Spleen (tissue), 11 donors: ENCODE measurements around the gene LOX. TPM values are rescaled to one million over a fixed set of nuclear protein-coding genes. Genes with fewer than 3 reads are reported as not detected.

Experiments
- DNase-seq: peaks from one replicate; pipeline ENCODE4 v3.0.0-alpha.2; 2020
- H3K27ac ChIP-seq, 8 donors: fragments of 200-600 bp; sonication (generic) in 7 of 8; 1 replicate in 4 of 8; 2 replicates in 4 of 8; pipeline versions ENCODE4 v1.5.0 to v1.8.0; 2016 to 2021; ENCODE audit warnings: inconsistent platforms in 4 of 8, mild to moderate bottlenecking in 4 of 8, moderate library complexity in 1 of 8
- H3K27me3 ChIP-seq, 7 donors: fragments of 200-600 bp; sonication (generic) in 6 of 7; replicated peaks in 1 of 7; 1 replicate in 4 of 7; 2 replicates in 3 of 7; pipeline versions ENCODE4 v1.5.0 to v1.8.0; 2016 to 2021; ENCODE audit warnings: inconsistent platforms in 3 of 7, mild to moderate bottlenecking in 1 of 7
- H3K36me3 ChIP-seq, 6 donors: fragments of 200-600 bp; sonication (generic) in 5 of 6; 1 replicate in 4 of 6; 2 replicates in 2 of 6; pipeline versions ENCODE4 v1.5.0 to v1.8.0; 2016 to 2021; ENCODE audit warnings: inconsistent platforms in 2 of 6
- H3K4me1 ChIP-seq, 6 donors: fragments of 200-600 bp; sonication (generic) in 5 of 6; 1 replicate in 3 of 6; 2 replicates in 3 of 6; pipeline versions ENCODE4 v1.5.0 to v1.8.0; 2016 to 2021; ENCODE audit warnings: inconsistent platforms in 3 of 6
- H3K4me3 ChIP-seq, 8 donors: fragments of 200-600 bp; sonication (generic) in 7 of 8; 1 replicate in 4 of 8; 2 replicates in 4 of 8; pipeline versions ENCODE4 v1.5.0 to v1.8.0; 2016 to 2021; ENCODE audit warnings: inconsistent platforms in 4 of 8, mild to moderate bottlenecking in 4 of 8, moderate library complexity in 2 of 8
- H3K9me3 ChIP-seq, 8 donors: fragments of 200-600 bp; sonication (generic) in 7 of 8; 1 replicate in 4 of 8; 2 replicates in 4 of 8; pipeline versions ENCODE4 v1.5.0 to v1.8.0; 2016 to 2021; ENCODE audit warnings: inconsistent platforms in 4 of 8
- CTCF ChIP-seq, 11 experiments: fragments of 200-600 bp in 7 of 11; fragments of 450-650 bp in 4 of 11; sonication (generic) in 4 of 11; IDR thresholded peaks in 8 of 11; conservative IDR thresholded peaks in 3 of 11; 1 replicate in 7 of 11; 2 replicates in 4 of 11; pipeline versions ENCODE4 v1.4.0 to v1.8.0; 2016 to 2021; ENCODE audit warnings: antibody characterized with exemption in 11 of 11, inconsistent platforms in 4 of 11, mild to moderate bottlenecking in 1 of 11
- POLR2A ChIP-seq, 3 donors: fragments of 450-650 bp; IDR thresholded peaks; one replicate each; pipeline ENCODE4 v1.5.1; 2017; ENCODE audit warnings: antibody characterized with exemption in 3 of 3, mild to moderate bottlenecking in 1 of 3
- WGBS, 5 donors: extraction: QIAGEN DNeasy Blood & Tissue Kit in 3 of 5; methylation state at CpG; one replicate each; pipeline versions ENCODE4 v1.1.5 to v1.1.7; 2013 to 2018; 5-methylcytosine and 5-hydroxymethylcytosine counted together
- intact Hi-C: fragments of 100-400 bp; cut with DNase I; formaldehyde crosslinking; loops from one replicate; pipeline ENCODE4 v1.15.0; 2023; ENCODE audit warnings: low total_unique reads
- polyA plus RNA-seq, 3 donors: library from polyadenylated mRNA; stranded (reverse); fragments of 200-250 nt; gene quantifications; one replicate each; pipeline ENCODE4 v1.2.1, GENCODE V29; 2013
- total RNA-seq, 7 donors: library from RNA; depleted of rRNA in 3 of 7; stranded (reverse); fragments of >200 nt in 3 of 7; fragmentation: NEBNext Ultra II Directional in 4 of 7; extraction: Animal tissue kit (Norgen Biotek cat#: 25700) in 4 of 7; gene quantifications; one replicate each; pipeline versions ENCODE4 v1.1.0 to v1.2.1, GENCODE V29; 2016 to 2021
- donor health status: healthy with polysubstance abuse.
- donor health status: DM: no; HTN: no; CAD: no; lungs with moderate emphysema.
- donor health status: DM: no; HTN: no; CAD: no.
- donor health status: Bipolar disorder and iron deficiency.
- donor health status: healthy.
- donor health status: DM: no; HTN: no; CAD: no.
- donor health status: DM: yes; HTN: yes; CAD: no.

LOX gene
- total and polyA plus RNA-seq, 10 donors = 0.96 to 17.4 (median 5.3) TPM

GRCh38 chr5:122014236-122014935 lies 63.7 kb downstream of the LOX start:
- Histone ChIP-seq H3K4me3 (no peak overlapping the region), H3K4me1 (no peaks in the 10 kb centered on the region), H3K36me3 (peaks cover 0 to 6% (median 0%) of the 10 kb centered on the region in 6 donors), H3K27me3 (no peaks in the 10 kb centered on the region), H3K9me3 (no peaks in the 10 kb centered on the region), H3K27ac (no peak overlapping the region)
- 78 to 89% (median 87%) methylated on average over 6 of the region's 6 CpGs for WGBS, 5 donors
- TF ChIP-seq POLR2A (IDR thresholded peaks at IDR 0.05) (no peak), CTCF (IDR thresholded peaks at IDR 0.05 in 8 of 11, conservative IDR thresholded peaks at IDR 0.05 in 3 of 11) (no peak)
- intact Hi-C loops = no loop called here
- no peak for DNase-seq

Other genes with a start within 250 kb of the LOX start
- gene FTMT, start 226.4 kb downstream of the LOX start, total RNA-seq = not detected
- gene FTMT, start 226.4 kb downstream of the LOX start, polyA plus RNA-seq = not detected
- 10 to 100 TPM; 12.2 to 20.2 (median 14.1) TPM for gene SRFBP1, start 116.3 kb downstream of the LOX start, total RNA-seq
- gene SRFBP1, start 116.3 kb downstream of the LOX start, polyA plus RNA-seq = 1 to 10 TPM; 2.5 to 3.9 (median 3.5) TPM
- under 1 TPM in 4 of 7 donors, not detected in 3; 0.27 to 0.60 (median 0.50) TPM for gene ZNF474, start 51.3 kb upstream of the LOX start, total RNA-seq
- gene ZNF474, start 51.3 kb upstream of the LOX start, polyA plus RNA-seq = under 1 TPM in 1 of 3 donors, not detected in 2; 0.05 TPM
- 10 to 100 TPM in 6 of 7 donors, 1 to 10 TPM in 1; 9.9 to 51.3 (median 19.8) TPM for gene SNCAIP, start 234.0 kb upstream of the LOX start, total RNA-seq
- 10 to 100 TPM in 1 of 3 donors, 1 to 10 TPM in 2; 5.4 to 12.1 (median 6.9) TPM for gene SNCAIP, start 234.0 kb upstream of the LOX start, polyA plus RNA-seq